NB4 (cell line): Measurements from ENCODE around the gene ACKR4.

Experiments used
- CTCF ChIP-seq: IDR thresholded peaks from one replicate; pipeline ENCODE4 v1.5.1; 2012; ENCODE audit warnings: low read depth, low read length
- POLR2A ChIP-seq: IDR thresholded peaks from 2 replicates; pipeline ENCODE4 v1.6.1; 2011; ENCODE audit warnings: mild to moderate bottlenecking; ENCODE audit not compliant: insufficient read length; ENCODE audit errors: extremely low read depth

- no peak for TF ChIP-seq POLR2A
- TF ChIP-seq CTCF = no peak
These were observed 53.1 kb downstream of the ACKR4 start for GRCh38 chr3:132650153-132650552.
